ENCODE data around the gene U2AF2.

Gene U2AF2

DNA sequence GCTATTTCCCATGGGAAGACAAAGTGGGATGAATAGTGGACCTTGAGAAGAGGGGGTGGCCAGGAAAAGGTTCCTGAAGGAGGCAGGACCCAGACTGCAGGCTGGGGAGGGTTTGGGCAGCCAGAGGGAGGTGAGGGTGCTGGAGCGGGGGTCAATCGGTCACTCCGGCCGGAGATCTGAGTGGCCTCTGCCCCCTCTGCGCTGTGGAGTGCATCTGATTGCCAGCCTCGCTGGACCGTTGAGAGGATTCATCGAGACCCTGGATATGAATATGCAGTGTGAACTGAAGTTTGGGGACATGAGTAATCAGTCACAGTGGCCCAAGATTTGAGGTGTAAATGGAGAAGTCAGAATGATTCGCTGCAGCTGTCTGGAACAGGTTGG lies 19.5 kb upstream of the U2AF2 start:
- peak overlapping the region; percentile 95 for H3K27ac ChIP-seq
- no peak for TF ChIP-seq CTCF (conservative IDR thresholded peaks at IDR 0.05)

GRCh38 chr19:55635856-55636440 lies 18.9 kb upstream of the U2AF2 start:
- no peak for TF ChIP-seq CTCF (conservative IDR thresholded peaks at IDR 0.05)
- H3K27ac ChIP-seq = peak overlapping the region; percentile 95; the same call in 1 of the 2 replicates

DNA sequence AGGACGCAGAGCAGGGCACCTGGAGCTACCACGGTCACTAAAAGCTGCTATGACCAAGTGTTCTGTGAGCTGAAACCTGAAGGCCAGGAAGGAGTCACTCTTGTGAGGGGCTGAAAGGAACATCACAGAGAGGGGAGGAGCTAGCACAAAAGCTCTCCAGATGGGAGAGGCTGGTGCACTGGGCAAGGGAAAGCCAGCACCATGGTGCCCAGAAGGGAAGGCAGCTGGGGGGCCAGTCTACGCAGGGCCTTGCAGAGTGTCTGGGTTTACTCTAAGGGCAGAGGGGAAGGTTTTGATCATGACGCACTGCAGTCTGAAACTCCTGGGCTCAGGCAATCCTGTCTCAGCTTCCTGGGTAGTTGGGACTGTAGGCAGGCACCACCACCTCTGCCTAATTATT lies 18.1 kb upstream of the U2AF2 start:
- H3K27ac ChIP-seq = no peak overlapping the region
- TF ChIP-seq CTCF (conservative IDR thresholded peaks at IDR 0.05) = no peak

GRCh38 chr19:55637534-55637933 lies 17.3 kb upstream of the U2AF2 start:
- H3K27ac ChIP-seq = no peak overlapping the region
- no peak for TF ChIP-seq CTCF (conservative IDR thresholded peaks at IDR 0.05)

- peak overlapping the region; percentile 98; the same call in 1 of the 2 replicates for H3K27ac ChIP-seq
- peak; percentile 65 for TF ChIP-seq CTCF (conservative IDR thresholded peaks at IDR 0.05)
Observed at GRCh38 chr19:55638864-55639359, 15.9 kb upstream of the U2AF2 start.

GRCh38 chr19:55640043-55640576 lies 14.7 kb upstream of the U2AF2 start:
- TF ChIP-seq CTCF (conservative IDR thresholded peaks at IDR 0.05) = no peak
- peak overlapping the region; percentile 98 for H3K27ac ChIP-seq

- H3K27ac ChIP-seq = peak within 1 kb of the TSS; percentile 98
- TF ChIP-seq CTCF (conservative IDR thresholded peaks at IDR 0.05) = no peak
Observed at GRCh38 chr19:55640577-55641425, 14.0 kb upstream of the U2AF2 start, which contains the start of gene ZNF580. ZNF580 (plus strand) TSS chr19:55641002; CDS start chr19:55642509, 1,507 bp downstream.
